Spleen (tissue), 7 donors: ENCODE measurements around the gene EVI5.

Experiments
- CTCF ChIP-seq, 11 experiments: fragments of 200-600 bp in 7 of 11; fragments of 450-650 bp in 4 of 11; sonication (generic) in 4 of 11; IDR thresholded peaks in 8 of 11; conservative IDR thresholded peaks in 3 of 11; 1 replicate in 7 of 11; 2 replicates in 4 of 11; pipeline versions ENCODE4 v1.4.0 to v1.8.0; 2016 to 2021; ENCODE audit warnings: antibody characterized with exemption in 11 of 11, inconsistent platforms in 4 of 11, mild to moderate bottlenecking in 1 of 11
- POLR2A ChIP-seq, 3 donors: fragments of 450-650 bp; IDR thresholded peaks; one replicate each; pipeline ENCODE4 v1.5.1; 2017; ENCODE audit warnings: antibody characterized with exemption in 3 of 3, mild to moderate bottlenecking in 1 of 3
- POLR2AphosphoS5 ChIP-seq, 3 donors: sonication (generic); formaldehyde crosslinking; IDR thresholded peaks; one replicate each; pipeline ENCODE4 v1.5.1; 2017; ENCODE audit warnings: antibody characterized with exemption in 3 of 3
- donor health status: DM: no; HTN: no; CAD: no; lungs with moderate emphysema.
- donor health status: DM: no; HTN: no; CAD: no.
- donor health status: DM: no; HTN: no; CAD: no.

- TF ChIP-seq CTCF (IDR thresholded peaks at IDR 0.05 in 8 of 11, conservative IDR thresholded peaks at IDR 0.05 in 3 of 11): no peak
- no peak for TF ChIP-seq POLR2A (IDR thresholded peaks at IDR 0.05)
- no peak for TF ChIP-seq POLR2AphosphoS5 (IDR thresholded peaks at IDR 0.05)
Measured at GRCh38 chr1:92538413-92539061, 246.4 kb downstream of the EVI5 start.
